Uterus (tissue), 2 donors: Measurements from ENCODE around the gene ZYG11B.

Experiments used
- CTCF ChIP-seq, 4 experiments: fragments of 200-600 bp in 2 of 4; fragments of 450-650 bp in 2 of 4; sonication (generic) in 2 of 4; IDR thresholded peaks; one replicate each; pipeline ENCODE4 v1.5.1; 2016 to 2019; ENCODE audit warnings: antibody characterized with exemption in 4 of 4, mild to moderate bottlenecking in 2 of 4, moderate library complexity in 1 of 4
- POLR2A ChIP-seq, 2 donors: fragments of 450-650 bp; IDR thresholded peaks; one replicate each; pipeline ENCODE4 v1.6.1; 2016; ENCODE audit warnings: antibody characterized with exemption in 2 of 2, mild to moderate bottlenecking in 1 of 2, moderate library complexity in 1 of 2

GRCh38 chr1:52862666-52863458, 136.6 kb downstream of the ZYG11B start:
- no peak for TF ChIP-seq CTCF (IDR thresholded peaks at IDR 0.05)
- no peak for TF ChIP-seq POLR2A (IDR thresholded peaks at IDR 0.05)
